ENCODE data around the gene ANKFN1.

ANKFN1 gene, protein sequence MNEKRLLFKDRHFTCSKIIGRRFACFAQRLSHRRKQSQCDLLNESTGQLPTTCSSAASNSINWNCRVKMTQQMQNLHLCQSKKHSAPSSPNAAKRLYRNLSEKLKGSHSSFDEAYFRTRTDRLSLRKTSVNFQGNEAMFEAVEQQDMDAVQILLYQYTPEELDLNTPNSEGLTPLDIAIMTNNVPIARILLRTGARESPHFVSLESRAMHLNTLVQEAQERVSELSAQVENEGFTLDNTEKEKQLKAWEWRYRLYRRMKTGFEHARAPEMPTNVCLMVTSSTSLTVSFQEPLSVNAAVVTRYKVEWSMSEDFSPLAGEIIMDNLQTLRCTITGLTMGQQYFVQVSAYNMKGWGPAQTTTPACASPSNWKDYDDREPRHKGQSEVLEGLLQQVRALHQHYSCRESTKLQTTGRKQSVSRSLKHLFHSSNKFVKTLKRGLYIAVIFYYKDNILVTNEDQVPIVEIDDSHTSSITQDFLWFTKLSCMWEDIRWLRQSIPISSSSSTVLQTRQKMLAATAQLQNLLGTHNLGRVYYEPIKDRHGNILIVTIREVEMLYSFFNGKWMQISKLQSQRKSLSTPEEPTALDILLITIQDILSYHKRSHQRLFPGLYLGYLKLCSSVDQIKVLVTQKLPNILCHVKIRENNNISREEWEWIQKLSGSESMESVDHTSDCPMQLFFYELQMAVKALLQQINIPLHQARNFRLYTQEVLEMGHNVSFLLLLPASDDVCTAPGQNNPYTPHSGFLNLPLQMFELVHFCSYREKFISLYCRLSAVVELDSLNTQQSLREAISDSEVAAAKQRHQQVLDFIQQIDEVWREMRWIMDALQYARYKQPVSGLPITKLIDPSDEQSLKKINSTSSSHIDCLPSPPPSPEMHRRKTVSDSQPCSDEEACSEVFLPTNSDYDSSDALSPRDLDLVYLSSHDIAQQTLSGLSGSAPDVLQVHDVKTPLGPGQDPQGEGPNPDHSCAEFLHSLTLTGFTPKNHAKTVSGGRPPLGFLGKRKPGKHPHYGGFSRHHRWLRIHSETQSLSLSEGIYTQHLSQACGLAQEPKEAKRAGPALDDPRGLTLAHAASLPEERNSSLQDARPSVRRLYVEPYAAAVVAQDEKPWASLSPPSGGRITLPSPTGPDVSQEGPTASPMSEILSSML

DNA sequence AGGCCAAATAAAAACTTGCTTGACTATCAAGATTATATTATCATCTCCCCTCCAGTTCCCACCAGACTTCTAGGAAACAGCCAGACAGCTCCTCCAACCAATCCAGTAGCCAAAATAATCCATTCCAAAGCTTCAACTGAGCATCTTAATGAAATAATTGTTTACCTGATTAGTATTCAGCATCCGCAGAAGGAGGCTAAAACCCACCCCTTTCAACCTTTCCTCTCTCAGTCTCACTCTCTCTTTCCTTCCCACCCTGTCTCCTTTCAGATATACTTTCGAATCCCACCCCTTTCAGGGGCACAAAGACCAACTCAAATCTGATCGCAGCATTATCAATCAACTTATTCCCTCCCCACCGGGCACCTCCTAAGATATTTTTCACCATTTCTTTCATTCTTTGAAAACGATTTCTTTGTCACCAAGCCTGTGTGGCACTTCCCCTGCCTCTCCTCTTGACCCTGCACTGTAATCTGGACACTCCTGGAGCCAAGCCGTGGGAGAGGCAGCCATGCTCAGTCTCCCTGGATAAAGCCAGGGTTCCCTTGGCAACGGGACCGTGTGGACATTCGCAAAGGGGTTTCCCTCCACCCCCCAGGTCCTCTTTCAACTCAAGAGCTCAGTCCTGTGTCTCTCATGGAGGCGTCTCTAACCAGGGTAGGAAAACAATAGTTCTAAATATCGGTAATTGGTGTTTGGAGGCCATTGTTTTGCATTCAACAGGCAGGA, at the start of gene ANKFN1:
Gene ANKFN1 (plus strand): TSS at position 602 of the 729 bp plus-strand sequence. CDS start 59,193 bp downstream, outside the sequence.
- Mint-ChIP-seq H3K9me3 (peaks cover 3% of the 10 kb centered on the region), H3K36me3 (no peaks in the 10 kb centered on the region), H3K4me1 (no peaks in the 10 kb centered on the region), H3K4me3 (no peak within 1 kb of the TSS), H3K27ac (no peak within 1 kb of the TSS), H3K27me3 (no peaks in the 10 kb centered on the region)
- DNase-seq (ENCODE audit: low spot score in 2 of 2) (no peak), ATAC-seq (ENCODE audit: low read depth) (no peak)

DNA sequence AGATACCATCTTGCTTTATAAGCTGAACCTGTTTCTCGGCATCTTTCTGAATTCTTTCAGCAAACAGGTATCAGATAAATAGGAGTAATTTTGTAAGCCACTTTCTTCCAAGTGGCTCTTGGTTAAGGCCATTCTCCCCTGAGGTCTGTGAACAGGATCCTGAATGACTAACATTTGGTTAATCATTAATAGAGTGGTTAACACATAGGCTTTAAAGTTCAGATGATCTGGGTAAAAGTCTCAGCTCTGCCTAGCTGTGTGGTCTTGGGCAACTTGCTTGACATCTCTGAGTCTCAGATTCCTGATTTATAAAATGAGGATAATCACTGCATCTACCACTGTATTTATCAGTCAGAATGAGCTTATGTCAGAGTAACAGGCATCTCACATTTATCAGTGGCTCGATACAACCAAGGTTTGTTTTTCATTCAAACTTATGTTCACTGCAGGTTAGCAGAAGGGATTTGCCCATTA, 44.4 kb upstream of the ANKFN1 start:
- Mint-ChIP-seq H3K9me3 (peaks cover 4% of the 10 kb centered on the region), H3K27ac (no peak overlapping the region), H3K36me3 (peaks cover 2% of the 10 kb centered on the region), H3K4me3 (no peak overlapping the region), H3K27me3 (peaks cover 2% of the 10 kb centered on the region), H3K4me1 (no peaks in the 10 kb centered on the region)
- no peak for ATAC-seq (ENCODE audit: low read depth)
- DNase-seq (ENCODE audit: low spot score in 2 of 2) = no peak

DNA sequence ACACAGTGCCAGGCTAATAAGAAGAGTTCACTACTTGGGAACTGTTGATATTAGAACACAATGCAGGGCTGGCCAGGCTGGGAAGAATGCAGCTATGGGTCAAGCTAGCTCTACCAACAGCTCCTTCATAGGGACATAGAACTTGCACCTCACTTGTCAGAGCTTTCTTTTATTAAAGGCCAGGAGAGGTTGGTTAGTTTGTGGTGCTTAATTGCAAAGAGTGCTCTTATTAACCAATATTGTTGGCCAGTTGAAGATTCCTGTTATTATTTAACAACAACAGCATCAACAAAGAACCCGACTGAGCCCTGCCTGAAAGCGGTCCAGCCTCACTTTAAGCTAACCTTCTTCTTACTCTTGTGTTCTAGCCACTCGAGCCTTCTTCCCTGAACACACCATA, 43.4 kb upstream of the ANKFN1 start:
- Mint-ChIP-seq H3K27me3 (peaks cover 2% of the 10 kb centered on the region), H3K4me3 (no peak overlapping the region), H3K36me3 (peaks cover 2% of the 10 kb centered on the region), H3K4me1 (no peaks in the 10 kb centered on the region), H3K27ac (no peak overlapping the region), H3K9me3 (peaks cover 4% of the 10 kb centered on the region)
- DNase-seq (ENCODE audit: low spot score in 2 of 2) (no peak), ATAC-seq (ENCODE audit: low read depth) (no peak)

DNA sequence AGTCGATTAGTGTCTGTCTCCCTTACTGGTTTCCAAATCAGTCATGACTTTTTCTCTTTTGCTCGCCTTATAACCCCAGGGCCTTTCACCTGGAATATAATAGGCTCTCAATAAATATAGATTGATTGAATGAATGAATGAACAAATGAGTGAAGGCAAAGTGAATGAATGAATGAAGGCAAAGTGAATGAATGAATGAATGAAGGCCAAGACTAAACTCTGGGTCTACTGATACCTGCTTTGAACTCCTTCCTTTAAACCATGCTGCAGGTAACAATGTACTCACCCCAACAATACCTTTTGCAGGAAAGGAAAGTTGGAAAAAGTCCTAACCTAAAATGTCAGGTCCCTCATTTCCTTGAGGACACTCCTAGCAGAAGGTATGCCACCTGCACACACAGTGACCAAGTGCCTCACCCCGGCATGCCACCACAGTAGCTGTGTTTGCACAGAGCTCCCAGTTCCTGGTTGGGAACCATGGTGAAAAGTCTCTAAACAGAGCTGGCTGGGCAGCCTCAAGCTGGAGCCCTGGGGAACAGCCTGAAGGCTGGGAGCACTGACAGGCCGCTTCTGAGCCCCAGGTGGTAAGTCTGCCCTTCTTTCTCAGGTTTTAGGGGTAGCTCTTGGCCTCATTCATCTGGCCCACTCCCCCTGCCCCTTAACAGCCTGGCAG, 42.7 kb upstream of the ANKFN1 start:
- H3K9me3 Mint-ChIP-seq = peaks cover 1% of the 10 kb centered on the region
- DNase-seq (ENCODE audit: low spot score in 2 of 2) = no peak
- H3K4me1 Mint-ChIP-seq = no peaks in the 10 kb centered on the region
- ATAC-seq (ENCODE audit: low read depth) = no peak
- peaks cover 2% of the 10 kb centered on the region for H3K36me3 Mint-ChIP-seq
- no peak overlapping the region for H3K4me3 Mint-ChIP-seq
- peaks cover 2% of the 10 kb centered on the region for H3K27me3 Mint-ChIP-seq
- H3K27ac Mint-ChIP-seq = no peak overlapping the region

DNA sequence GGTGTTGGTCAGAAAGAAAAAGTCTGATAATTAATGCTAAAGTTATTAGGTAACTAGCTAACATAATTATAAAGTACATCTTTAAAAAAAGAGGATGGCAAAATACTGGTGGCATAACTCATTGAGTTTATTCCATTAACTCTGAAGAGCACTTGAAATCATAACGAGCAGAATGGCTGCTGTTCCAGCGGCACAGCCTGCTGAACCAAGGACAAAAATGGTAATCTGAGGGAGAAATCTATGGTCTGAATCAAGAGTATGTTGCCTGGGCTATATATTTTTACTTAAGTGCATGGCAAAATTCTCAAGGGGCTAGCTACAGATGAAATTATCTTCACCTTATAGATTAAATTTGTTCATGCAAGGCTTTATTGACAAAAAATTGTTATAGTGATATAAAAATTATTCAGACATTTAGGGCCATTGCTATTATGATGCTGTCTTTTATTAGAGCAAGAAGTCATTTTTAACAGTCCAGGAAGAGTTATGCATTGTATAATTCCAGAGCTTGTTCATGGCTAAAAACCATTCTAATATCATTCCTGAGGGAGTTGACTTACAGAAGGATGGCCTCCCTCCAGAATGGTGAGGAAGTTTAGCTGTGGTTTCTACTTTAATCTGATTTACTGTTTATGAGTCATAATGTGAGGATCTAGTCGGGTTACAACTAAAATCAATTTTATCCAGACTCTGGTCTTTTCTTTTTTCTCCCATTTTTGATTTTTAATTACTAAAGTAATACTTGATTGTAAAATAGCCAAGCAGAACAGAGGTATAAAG, 41.4 kb upstream of the ANKFN1 start:
- H3K4me1 Mint-ChIP-seq = no peaks in the 10 kb centered on the region
- H3K36me3 Mint-ChIP-seq = peaks cover 2% of the 10 kb centered on the region

DNA sequence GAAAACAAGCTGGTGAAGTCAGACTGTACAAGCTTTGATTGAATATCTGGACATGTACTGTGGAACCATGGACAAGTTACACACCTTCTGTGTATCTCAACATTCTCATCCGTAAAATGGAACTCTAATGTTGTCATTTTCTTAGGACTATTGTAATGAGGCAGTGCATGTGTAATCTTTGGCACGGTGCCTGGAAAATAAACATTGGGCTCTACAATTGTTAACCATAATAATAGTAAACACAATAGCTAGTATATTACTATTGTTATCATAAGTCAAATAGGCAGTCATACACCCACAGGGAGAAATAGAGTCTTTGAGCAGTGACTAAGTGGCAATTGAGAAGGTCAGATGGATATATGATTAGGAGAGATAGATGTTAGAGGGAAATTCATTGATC, 39.8 kb upstream of the ANKFN1 start:
- H3K27ac Mint-ChIP-seq = no peak overlapping the region
- H3K9me3 Mint-ChIP-seq = peaks cover 1% of the 10 kb centered on the region

More for the DNA sequence above, 41.4 kb upstream of the ANKFN1 start:
- Mint-ChIP-seq H3K9me3 (peaks cover 1% of the 10 kb centered on the region), H3K27ac (no peak overlapping the region), H3K27me3 (peaks cover 2% of the 10 kb centered on the region), H3K4me3 (no peak overlapping the region)
- ATAC-seq (ENCODE audit: low read depth) = no peak
- no peak for DNase-seq (ENCODE audit: low spot score in 2 of 2)

DNA sequence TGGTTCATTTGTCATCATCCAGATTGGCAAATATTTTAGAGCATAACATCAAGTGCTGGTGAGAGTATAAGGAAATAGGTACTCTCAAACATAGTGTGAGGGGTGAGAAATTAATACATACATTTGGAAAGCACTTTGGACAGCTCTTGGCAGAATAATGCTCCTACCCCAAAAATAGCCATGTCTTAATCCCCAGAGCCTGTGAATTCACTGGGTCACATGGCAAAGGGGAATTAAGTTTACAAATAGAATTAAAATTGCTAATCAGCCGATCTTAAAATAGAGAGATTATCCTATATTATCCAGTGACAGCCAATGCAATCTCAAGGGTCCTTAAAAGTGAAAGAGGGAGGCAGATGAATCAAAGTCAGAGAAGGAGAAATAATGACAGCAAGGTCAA, 38.8 kb upstream of the ANKFN1 start:
- no peak for DNase-seq (ENCODE audit: low spot score in 2 of 2)
- peaks cover 2% of the 10 kb centered on the region for H3K27me3 Mint-ChIP-seq

More for the DNA sequence above, 39.8 kb upstream of the ANKFN1 start:
- ATAC-seq (ENCODE audit: low read depth) = no peak
- H3K27me3 Mint-ChIP-seq = peaks cover 2% of the 10 kb centered on the region
- H3K36me3 Mint-ChIP-seq = peaks cover 2% of the 10 kb centered on the region
- no peak overlapping the region for H3K4me3 Mint-ChIP-seq
- DNase-seq (ENCODE audit: low spot score in 2 of 2) = no peak
- no peaks in the 10 kb centered on the region for H3K4me1 Mint-ChIP-seq

DNA sequence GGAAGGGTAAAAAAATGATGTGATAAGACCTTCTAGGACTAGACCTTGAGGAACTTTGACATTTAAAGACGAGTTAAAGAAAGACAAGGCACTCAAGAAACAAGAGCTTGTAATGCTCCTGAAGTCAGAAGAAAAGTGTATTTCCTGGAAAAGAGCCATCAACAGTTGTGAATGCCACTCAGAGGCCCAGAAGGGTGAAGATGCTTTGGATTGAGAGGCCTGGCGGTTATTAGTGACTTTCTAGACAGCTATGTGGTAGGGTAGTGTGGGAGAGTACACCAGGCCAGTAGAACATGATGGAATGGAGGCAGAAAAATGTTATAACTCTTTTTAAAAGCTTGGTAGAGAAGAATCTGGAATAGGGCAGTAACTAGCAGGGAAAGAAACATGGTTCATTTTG, 34.1 kb upstream of the ANKFN1 start:
- H3K4me1 Mint-ChIP-seq = no peaks in the 10 kb centered on the region
- ATAC-seq (ENCODE audit: low read depth) (no peak), DNase-seq (ENCODE audit: low spot score in 2 of 2) (no peak)
- peaks cover 3% of the 10 kb centered on the region for H3K27me3 Mint-ChIP-seq
- H3K4me3 Mint-ChIP-seq = no peak overlapping the region
- no peaks in the 10 kb centered on the region for H3K9me3 Mint-ChIP-seq
- no peak overlapping the region for H3K27ac Mint-ChIP-seq
- H3K36me3 Mint-ChIP-seq = no peaks in the 10 kb centered on the region

More for the DNA sequence above, 38.8 kb upstream of the ANKFN1 start:
- ATAC-seq (ENCODE audit: low read depth) = no peak
- H3K36me3 Mint-ChIP-seq = peaks cover 2% of the 10 kb centered on the region
- H3K4me3 Mint-ChIP-seq = no peak overlapping the region
- no peaks in the 10 kb centered on the region for H3K4me1 Mint-ChIP-seq
- H3K27ac Mint-ChIP-seq = no peak overlapping the region
- H3K9me3 Mint-ChIP-seq = peaks cover 1% of the 10 kb centered on the region

DNA sequence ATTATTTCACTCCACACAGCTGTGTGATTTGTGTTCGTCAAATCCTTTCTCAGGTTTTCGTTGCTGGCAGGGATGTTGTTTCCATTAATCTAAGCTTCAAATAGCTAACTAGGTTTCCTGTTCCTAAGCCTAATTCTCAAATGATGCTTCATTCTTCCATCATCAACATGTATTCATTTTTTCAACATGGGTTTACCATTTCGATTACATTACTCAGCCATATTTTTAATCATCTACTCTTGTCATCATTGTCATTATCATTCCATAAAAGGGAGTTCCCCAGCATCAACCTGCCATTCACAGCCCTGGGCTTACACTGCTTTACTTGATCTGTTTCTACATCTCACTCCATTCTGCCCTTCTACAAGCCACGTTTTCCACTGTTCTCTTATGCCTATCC, 33.3 kb upstream of the ANKFN1 start:
- Mint-ChIP-seq H3K36me3 (no peaks in the 10 kb centered on the region), H3K27ac (no peak overlapping the region), H3K4me1 (no peaks in the 10 kb centered on the region), H3K27me3 (peaks cover 4% of the 10 kb centered on the region), H3K4me3 (no peak overlapping the region), H3K9me3 (no peaks in the 10 kb centered on the region)
- DNase-seq (ENCODE audit: low spot score in 2 of 2) (no peak), ATAC-seq (ENCODE audit: low read depth) (no peak)

DNA sequence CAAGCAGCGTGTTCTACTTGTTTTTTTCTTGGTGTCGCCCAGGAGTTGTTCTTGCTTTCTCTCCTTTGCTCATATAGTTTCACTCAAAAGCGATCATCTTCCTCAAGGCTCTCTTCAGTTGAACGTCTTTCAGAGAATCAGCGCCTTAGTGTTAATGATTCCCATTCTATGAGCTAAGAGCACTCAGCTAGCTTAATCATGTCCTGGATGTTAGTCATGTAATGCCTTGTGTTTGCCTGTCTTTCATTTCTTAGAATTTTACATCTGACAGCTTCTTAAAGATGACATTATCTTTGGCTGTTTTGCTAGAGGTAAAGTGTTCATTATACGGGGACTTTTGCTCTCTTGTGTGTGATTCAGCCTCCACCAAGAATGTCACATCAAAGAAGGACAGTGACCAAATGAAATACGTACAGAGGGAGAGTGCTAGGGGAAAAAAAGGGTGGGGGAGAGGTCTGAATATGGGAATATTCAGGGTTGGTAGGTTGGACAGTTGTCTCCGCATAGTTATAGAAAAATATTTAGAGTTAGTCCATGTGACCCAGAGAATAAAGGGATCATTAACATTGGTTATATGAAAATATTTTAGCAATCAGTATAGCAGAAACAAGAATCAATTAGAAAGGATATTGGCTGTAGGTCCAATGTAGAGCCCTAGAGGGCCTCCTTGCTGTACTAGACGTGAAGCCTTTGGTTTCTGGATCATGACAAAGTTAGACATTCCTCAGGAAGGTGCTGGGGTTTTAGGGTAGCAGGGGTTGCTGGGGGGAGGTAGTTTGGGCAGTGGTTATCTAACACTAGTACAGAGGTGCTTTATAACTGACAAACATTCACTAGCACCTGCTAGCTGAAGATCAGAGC, 31.9 kb upstream of the ANKFN1 start:
- H3K36me3 Mint-ChIP-seq = no peaks in the 10 kb centered on the region
- H3K4me3 Mint-ChIP-seq = no peak overlapping the region
- H3K9me3 Mint-ChIP-seq = no peaks in the 10 kb centered on the region
- peaks cover 7% of the 10 kb centered on the region for H3K27me3 Mint-ChIP-seq
- H3K4me1 Mint-ChIP-seq = no peaks in the 10 kb centered on the region
- DNase-seq (ENCODE audit: low spot score in 2 of 2) = no peak
- no peak overlapping the region for H3K27ac Mint-ChIP-seq
- no peak for ATAC-seq (ENCODE audit: low read depth)

DNA sequence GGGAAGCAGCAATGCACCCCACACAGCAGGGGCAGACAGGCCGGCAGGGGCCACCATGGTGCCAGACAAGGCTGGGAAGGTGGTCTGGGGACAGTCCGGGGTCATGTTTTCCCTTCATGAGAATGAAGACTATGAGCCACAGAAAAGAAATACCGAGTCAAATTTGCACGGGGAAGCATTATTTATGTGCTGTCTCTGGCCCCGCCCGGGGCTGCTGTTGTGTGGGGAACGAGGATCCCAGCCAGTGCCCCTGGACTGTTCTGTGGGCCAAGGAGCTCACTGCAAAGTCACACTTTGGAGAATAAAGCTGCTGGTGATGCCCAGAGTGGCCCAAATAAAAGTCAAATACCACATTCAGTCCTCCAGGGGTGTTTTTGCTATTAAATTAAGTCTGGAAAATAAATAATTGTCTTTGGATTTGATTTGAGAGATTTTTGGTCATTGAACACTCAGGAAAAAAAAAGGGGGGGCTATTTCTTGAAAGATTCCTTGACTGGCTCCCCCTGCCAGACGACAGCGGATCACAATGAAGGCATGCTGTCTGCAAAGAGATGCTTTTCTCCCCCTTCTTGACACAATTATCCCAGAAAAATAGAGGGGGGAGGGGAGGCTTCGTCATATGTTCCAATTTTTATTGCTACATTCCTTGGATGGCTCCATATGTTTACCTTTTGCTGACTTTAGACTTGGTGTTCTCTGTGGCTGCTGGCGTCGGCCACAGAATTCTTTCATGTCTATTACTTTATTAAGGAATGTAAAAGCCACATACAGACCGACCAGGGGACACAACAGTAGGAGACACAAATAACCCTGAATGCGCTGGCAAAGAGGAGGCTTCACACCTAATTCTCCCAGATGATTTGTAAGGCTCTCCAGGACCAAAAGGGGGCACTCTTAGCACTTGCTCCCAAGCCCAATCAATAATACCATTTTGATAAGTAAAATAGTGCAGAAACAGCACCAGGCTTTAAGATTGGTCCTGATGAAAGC, 27.1 kb upstream of the ANKFN1 start:
- H3K36me3 Mint-ChIP-seq = no peaks in the 10 kb centered on the region
- H3K4me1 Mint-ChIP-seq = no peaks in the 10 kb centered on the region
- ATAC-seq (ENCODE audit: low read depth) (no peak), DNase-seq (ENCODE audit: low spot score in 2 of 2) (no peak)
- peaks cover 7% of the 10 kb centered on the region for H3K27me3 Mint-ChIP-seq
- H3K4me3 Mint-ChIP-seq = no peak overlapping the region
- no peaks in the 10 kb centered on the region for H3K9me3 Mint-ChIP-seq
- H3K27ac Mint-ChIP-seq = no peak overlapping the region

All from memory B cell (primary cell).